IPS DF 19.7 (cell line): ENCODE data around the gene MNT.

Source experiments
- DNase-seq: peaks from one replicate; pipeline ENCODE4 v3.0.0-alpha.2; 2013; ENCODE audit warnings: low read depth, low spot score

MNT gene

GRCh38 chr17:2380226-2380922, 20.5 kb downstream of the MNT start:
- DNase-seq: no peak

- DNase-seq: no peak
Measured at GRCh38 chr17:2379489-2380225, 21.2 kb downstream of the MNT start.

GRCh38 chr17:2378905-2379304, 22.0 kb downstream of the MNT start:
- DNase-seq: no peak

- no peak for DNase-seq
Measured at GRCh38 chr17:2377659-2378058, 23.2 kb downstream of the MNT start.

- no peak for DNase-seq
Measured at GRCh38 chr17:2376107-2376506, 24.8 kb downstream of the MNT start.

- no peak for DNase-seq
Measured at GRCh38 chr17:2375406-2375805, 25.5 kb downstream of the MNT start.

- DNase-seq: no peak
Measured at GRCh38 chr17:2374549-2375285, 26.1 kb downstream of the MNT start.

GRCh38 chr17:2373179-2373578, 27.7 kb downstream of the MNT start:
- no peak for DNase-seq

GRCh38 chr17:2372681-2373080, 28.2 kb downstream of the MNT start:
- no peak for DNase-seq

GRCh38 chr17:2372180-2372579, 28.7 kb downstream of the MNT start:
- DNase-seq: no peak

GRCh38 chr17:2371183-2372130, 29.4 kb downstream of the MNT start:
- DNase-seq: no peak

- no peak for DNase-seq
Measured at GRCh38 chr17:2370211-2370589, 30.7 kb downstream of the MNT start.

- no peak for DNase-seq
Measured at GRCh38 chr17:2369551-2370210, 31.2 kb downstream of the MNT start.

- DNase-seq: no peak
Measured at GRCh38 chr17:2369039-2369438, 31.8 kb downstream of the MNT start.

- DNase-seq: no peak
Measured at GRCh38 chr17:2368359-2368758, 32.5 kb downstream of the MNT start.

- no peak for DNase-seq
Measured at GRCh38 chr17:2366747-2367494, 33.9 kb downstream of the MNT start.

- DNase-seq: no peak
Measured at GRCh38 chr17:2365132-2365531, 35.7 kb downstream of the MNT start.

GRCh38 chr17:2364763-2365116, 36.1 kb downstream of the MNT start:
- no peak for DNase-seq

GRCh38 chr17:2363851-2364762, 36.8 kb downstream of the MNT start:
- no peak for DNase-seq
